Activated T-cell treated with anti-CD3 and anti-CD28 coated beads for 1 hour (primary cell): ENCODE data around the gene HAUS5.

Source experiments
- DNase-seq: peaks from one replicate; pipeline ENCODE4 v3.0.0-alpha.2; 2020; ENCODE audit warnings: low read depth

The HAUS5 gene

DNA sequence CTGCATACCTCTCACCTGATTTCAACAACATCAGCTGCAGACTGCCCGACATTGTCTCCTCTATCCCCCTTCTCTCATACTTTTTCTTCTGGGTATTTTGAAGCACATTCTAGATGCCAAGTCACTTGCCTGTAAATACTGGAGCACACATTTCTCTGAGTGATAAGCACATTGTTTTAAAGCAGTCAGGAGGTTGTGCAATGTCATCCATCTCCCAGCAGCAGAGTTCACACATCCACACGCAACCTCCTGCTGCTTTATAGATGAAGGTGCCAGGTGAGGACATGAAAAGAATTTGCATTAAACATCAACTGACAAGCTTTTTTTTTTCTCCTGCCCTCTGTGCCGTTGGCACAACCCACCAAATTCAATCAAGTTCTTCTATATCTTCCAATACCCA lies 59.3 kb downstream of the HAUS5 start:
- no peak for DNase-seq

DNA sequence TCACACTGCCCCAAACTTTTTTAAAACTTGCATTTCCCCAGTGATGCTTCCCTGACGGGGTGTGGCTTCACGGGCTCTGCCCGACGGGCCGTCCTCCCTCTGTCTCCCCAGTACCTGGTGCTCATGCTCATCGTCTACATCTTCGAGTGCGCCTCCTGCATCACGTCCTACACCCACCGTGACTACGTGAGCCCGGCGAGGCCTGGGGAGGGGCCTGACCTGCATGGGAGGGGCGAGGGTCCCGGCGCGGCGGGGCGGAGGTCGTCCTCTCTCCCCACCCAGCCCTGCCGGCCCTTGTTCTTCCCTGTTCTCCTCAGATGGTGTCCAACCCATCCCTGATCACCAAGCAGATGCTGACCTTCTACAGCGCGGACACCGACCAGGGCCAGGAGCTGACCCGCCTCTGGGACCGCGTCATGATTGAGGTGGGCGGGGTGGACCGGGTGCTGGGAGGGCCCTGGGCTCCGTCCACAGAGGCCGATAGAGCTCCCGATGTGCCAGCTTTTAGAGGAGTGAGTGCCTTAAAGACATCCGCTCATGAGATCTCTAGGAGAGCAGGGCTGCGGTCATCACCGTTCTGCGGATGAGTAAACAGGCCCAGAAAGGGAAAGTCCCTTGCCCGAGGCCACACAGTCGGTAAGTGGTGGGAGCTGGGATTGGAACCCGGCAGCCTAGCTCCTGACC lies 60.7 kb downstream of the HAUS5 start:
- DNase-seq = peak; percentile 9
